GM23248 (cell line): Measurements from ENCODE around the gene GCNT1. TPM values are rescaled to one million over a fixed set of nuclear protein-coding genes. Genes with fewer than 3 reads are reported as not detected.

Experiments used
- DNase-seq: peaks from one replicate; pipeline ENCODE4 v3.0.0-alpha.2; 2015
- H2AFZ ChIP-seq: fragments of 200-600 bp; sonication (generic); 2 replicates; pipeline ENCODE4 v1.6.1; 2016; ENCODE audit warnings: antibody characterized with exemption
- H3F3A ChIP-seq: fragments of 200-600 bp; sonication (generic); 2 replicates; pipeline ENCODE4 v1.6.1; 2016; ENCODE audit warnings: mild to moderate bottlenecking, antibody characterized with exemption, mixed run types; ENCODE audit not compliant: insufficient read depth
- H3K27ac ChIP-seq: fragments of 200-600 bp; sonication (generic); 2 replicates; pipeline ENCODE4 v1.5.1; 2016; ENCODE audit warnings: mild to moderate bottlenecking
- H3K27me3 ChIP-seq: fragments of 200-600 bp; sonication (generic); replicated peaks from 2 replicates; pipeline ENCODE4 v1.6.1; 2016; ENCODE audit warnings: mild to moderate bottlenecking; ENCODE audit not compliant: insufficient read depth
- H3K36me3 ChIP-seq: fragments of 200-600 bp; sonication (generic); 2 replicates; pipeline ENCODE4 v1.6.1; 2016; ENCODE audit warnings: low read depth, mild to moderate bottlenecking
- H3K4me1 ChIP-seq: fragments of 200-600 bp; sonication (generic); 2 replicates; pipeline ENCODE4 v1.6.1; 2016; ENCODE audit warnings: mild to moderate bottlenecking; ENCODE audit not compliant: insufficient read depth
- H3K4me2 ChIP-seq: fragments of 200-600 bp; sonication (generic); one replicate; pipeline ENCODE4 v1.6.1; 2016; ENCODE audit warnings: mild to moderate bottlenecking; ENCODE audit not compliant: unreplicated experiment
- H3K4me3 ChIP-seq: fragments of 200-600 bp; sonication (generic); 2 replicates; pipeline ENCODE4 v1.5.1; 2016; ENCODE audit warnings: mild to moderate bottlenecking
- H3K79me2 ChIP-seq: fragments of 200-600 bp; sonication (generic); 2 replicates; pipeline ENCODE4 v1.6.1; 2016; ENCODE audit warnings: mild to moderate bottlenecking; ENCODE audit not compliant: insufficient read depth
- H3K9ac ChIP-seq: fragments of 200-600 bp; sonication (generic); 2 replicates; pipeline ENCODE4 v1.6.1; 2016; ENCODE audit warnings: mild to moderate bottlenecking
- H3K9me2 ChIP-seq: fragments of 200-600 bp; sonication (generic); 2 replicates; pipeline ENCODE4 v1.6.1; 2016; ENCODE audit warnings: mixed run types, mild to moderate bottlenecking, moderate library complexity; ENCODE audit not compliant: insufficient read depth
- H3K9me3 ChIP-seq: fragments of 200-600 bp; sonication (generic); one replicate; pipeline ENCODE4 v1.6.1; 2017; ENCODE audit warnings: low read depth
- H4K20me1 ChIP-seq: fragments of 200-600 bp; sonication (generic); 2 replicates; pipeline ENCODE4 v1.6.0; 2016; ENCODE audit not compliant: insufficient read depth
- EZH2 ChIP-seq: fragments of 200-600 bp; sonication (generic); IDR thresholded peaks from 2 replicates; pipeline ENCODE4 v1.6.1; 2018; ENCODE audit warnings: antibody characterized with exemption, mild to moderate bottlenecking; ENCODE audit not compliant: insufficient read depth, poor library complexity, severe bottlenecking
- EZH2phosphoT487 ChIP-seq: fragments of 200-600 bp; sonication (generic); IDR thresholded peaks from 2 replicates; pipeline ENCODE4 v1.6.1; 2018; ENCODE audit warnings: antibody characterized with exemption, moderate library complexity, mild to moderate bottlenecking, low read depth; ENCODE audit not compliant: insufficient read depth
- WGBS, 2 experiments: methylation state at CpG; one replicate each; pipeline ENCODE4 v1.1.6; 2015 to 2017; ENCODE audit warnings: low lambda C conversion rate in 2 of 2, low coverage in 1 of 2; ENCODE audit errors: missing lambda C conversion rate in 2 of 2; 5-methylcytosine and 5-hydroxymethylcytosine counted together
- in situ Hi-C: fragments of 300-500 bp; cut with MboI; formaldehyde crosslinking; loops from 2 replicates; pipeline ENCODE4 v1.15.0; 2020
- polyA plus RNA-seq: library from polyadenylated mRNA; unstranded; fragments of >200 nt; fragmentation: Nextera tagmentation; extraction: Ambion mirVana; gene quantifications from 2 replicates; pipeline ENCODE4 v1.2.1, GENCODE V29; 2016
- total RNA-seq: library from RNA; depleted of rRNA; stranded (reverse); fragments of >200 nt; shearing (Covaris generic); gene quantifications from 2 replicates; pipeline ENCODE4 v1.2.3, GENCODE V29; 2014

The GCNT1 gene
- total and polyA plus RNA-seq, 2 experiments from 2014 or later, result 8.5 to 15.2 TPM

- Histone ChIP-seq H4K20me1 (no peaks in the 10 kb centered on the region), H3K27me3 (no peaks in the 10 kb centered on the region), H3F3A (no peaks in the 10 kb centered on the region), H3K9me3 (no peaks in the 10 kb centered on the region), H3K27ac (no peak overlapping the region), H3K79me2 (no peaks in the 10 kb centered on the region), H3K9me2 (no peaks in the 10 kb centered on the region), H3K4me3 (no peak overlapping the region), H3K4me1 (no peaks in the 10 kb centered on the region), H2AFZ (no peak overlapping the region), H3K4me2 (no peak overlapping the region), H3K9ac (no peak overlapping the region), H3K36me3 (no peaks in the 10 kb centered on the region)
- no peak for TF ChIP-seq EZH2
- TF ChIP-seq EZH2phosphoT487, result no peak
- no peak for DNase-seq
- in situ Hi-C loops, result no loop called here
- WGBS, 2 experiments, result 80 to 88% methylated on average over 2 of the region's 2 CpGs
Observed at GRCh38 chr9:76423216-76424177, 35.5 kb upstream of the GCNT1 start.

GRCh38 chr9:76424491-76424890, 34.5 kb upstream of the GCNT1 start:
- H3K27ac ChIP-seq, result no peak overlapping the region
- no peak overlapping the region for H3K4me2 ChIP-seq
- H3K79me2 ChIP-seq, result no peaks in the 10 kb centered on the region
- H3K36me3 ChIP-seq, result no peaks in the 10 kb centered on the region
- no peaks in the 10 kb centered on the region for H3F3A ChIP-seq
- no peak for TF ChIP-seq EZH2
- no peak for TF ChIP-seq EZH2phosphoT487
- in situ Hi-C loops, result no loop called here
- no peak overlapping the region for H3K4me3 ChIP-seq
- no peak for DNase-seq
- 77 to 84% methylated on average over 4 of the region's 4 CpGs for WGBS, 2 experiments
- no peaks in the 10 kb centered on the region for H4K20me1 ChIP-seq
- H3K27me3 ChIP-seq, result no peaks in the 10 kb centered on the region
- no peaks in the 10 kb centered on the region for H3K9me3 ChIP-seq
- H3K4me1 ChIP-seq, result no peaks in the 10 kb centered on the region
- H3K9me2 ChIP-seq, result no peaks in the 10 kb centered on the region
- H2AFZ ChIP-seq, result no peak overlapping the region
- no peak overlapping the region for H3K9ac ChIP-seq

- TF ChIP-seq EZH2phosphoT487 (no peak), EZH2 (no peak)
- no peaks in the 10 kb centered on the region for H3K4me1 ChIP-seq
- H3K27me3 ChIP-seq, result no peaks in the 10 kb centered on the region
- no peak for DNase-seq
- H2AFZ ChIP-seq, result no peak overlapping the region
- WGBS, 2 experiments, result 91% methylated on average over 8 of the region's 8 CpGs
- no peak overlapping the region for H3K4me3 ChIP-seq
- no peaks in the 10 kb centered on the region for H3K36me3 ChIP-seq
- no peaks in the 10 kb centered on the region for H3K9me3 ChIP-seq
- no peaks in the 10 kb centered on the region for H3K79me2 ChIP-seq
- in situ Hi-C loops, result loop anchor here (25.0 kb wide), 1 partner anchor 461 kb away; no protein-coding TSS in a partner anchor
- no peaks in the 10 kb centered on the region for H3F3A ChIP-seq
- no peak overlapping the region for H3K4me2 ChIP-seq
- H3K27ac ChIP-seq, result no peak overlapping the region
- no peaks in the 10 kb centered on the region for H4K20me1 ChIP-seq
- no peak overlapping the region for H3K9ac ChIP-seq
- no peaks in the 10 kb centered on the region for H3K9me2 ChIP-seq
Observed at GRCh38 chr9:76425677-76426453, 33.1 kb upstream of the GCNT1 start.

- H3K4me2 ChIP-seq, result no peak overlapping the region
- no peak overlapping the region for H3K4me3 ChIP-seq
- no peaks in the 10 kb centered on the region for H3K9me3 ChIP-seq
- H3K27me3 ChIP-seq, result no peaks in the 10 kb centered on the region
- no peak for DNase-seq
- WGBS, 2 experiments, result 78 to 79% methylated on average over 7 of the region's 7 CpGs
- H2AFZ ChIP-seq, result no peak overlapping the region
- H4K20me1 ChIP-seq, result no peaks in the 10 kb centered on the region
- H3K4me1 ChIP-seq, result no peaks in the 10 kb centered on the region
- no peaks in the 10 kb centered on the region for H3K9me2 ChIP-seq
- H3F3A ChIP-seq, result no peaks in the 10 kb centered on the region
- H3K27ac ChIP-seq, result no peak overlapping the region
- H3K36me3 ChIP-seq, result no peaks in the 10 kb centered on the region
- in situ Hi-C loops, result loop anchor here (25.0 kb wide), 1 partner anchor 460 kb away; no protein-coding TSS in a partner anchor
- TF ChIP-seq EZH2phosphoT487 (no peak), EZH2 (no peak)
- no peaks in the 10 kb centered on the region for H3K79me2 ChIP-seq
- no peak overlapping the region for H3K9ac ChIP-seq
Observed at GRCh38 chr9:76426807-76427419, 32.1 kb upstream of the GCNT1 start.
